IMR-90 (cell line): ENCODE measurements around the gene TCERG1L. TPM values are rescaled to one million over a fixed set of nuclear protein-coding genes. Genes with fewer than 3 reads are reported as not detected.

ENCODE experiments used
- ATAC-seq: fragments of 200-7000 bp; cut with Tn5 transposase; 2 replicates; pipeline ENCODE4 v1.9.1; 2020; ENCODE audit warnings: low read depth, mild to moderate bottlenecking, moderate library complexity
- BruUV-seq: library from RNA; stranded (reverse); fragments of 400-500 nt; replicated peaks from 2 replicates; lab custom pipeline; 2021; lab: Mats Ljungman, UMichigan
- CTCF ChIA-PET: fragments of 300-600 bp; formaldehyde crosslinking; extraction: SDS; loops from one replicate; lab custom pipeline; 2021; ENCODE audit warnings: antibody characterized with exemption; lab: Yijun Ruan, JAX
- POLR2A ChIA-PET: fragments of 300-600 bp; sonication (Branson Sonifier 250); formaldehyde crosslinking; loops from one replicate; lab custom pipeline; 2022; ENCODE audit warnings: antibody characterized with exemption; ENCODE audit not compliant: unreplicated experiment; lab: Charles Lee
- DNase-seq: peaks from one replicate; pipeline ENCODE4 v3.0.0; 2013
- H2AFZ ChIP-seq: replicated peaks from 2 replicates; pipeline ENCODE3; 2013; ENCODE audit warnings: low read length, mild to moderate bottlenecking; ENCODE audit not compliant: poor library complexity
- H2AK5ac ChIP-seq: 2 replicates; pipeline ENCODE4 v1.6.1; 2013; ENCODE audit warnings: low read depth, low read length, inconsistent platforms
- H2AK9ac ChIP-seq: replicated peaks from 2 replicates; pipeline ENCODE3; 2013; ENCODE audit warnings: mild to moderate bottlenecking, low read depth, low read length, moderate library complexity; ENCODE audit not compliant: poor library complexity
- H2BK120ac ChIP-seq: 2 replicates; pipeline ENCODE4 v1.6.1; 2013; ENCODE audit warnings: low read depth, low read length, inconsistent platforms
- H2BK15ac ChIP-seq: 3 replicates; pipeline ENCODE4 v1.6.1; 2013; ENCODE audit warnings: low read depth, low read length, inconsistent platforms
- H2BK20ac ChIP-seq: 2 replicates; pipeline ENCODE4 v1.6.1; 2013; ENCODE audit warnings: low read depth, mild to moderate bottlenecking, inconsistent platforms, low read length, moderate library complexity
- H2BK5ac ChIP-seq: 2 replicates; pipeline ENCODE4 v1.6.1; 2013; ENCODE audit warnings: mild to moderate bottlenecking, low read depth, low read length, inconsistent platforms; ENCODE audit not compliant: poor library complexity, severe bottlenecking
- H3K14ac ChIP-seq: replicated peaks from 2 replicates; pipeline ENCODE4 v1.6.1; 2013; ENCODE audit warnings: low read depth, low read length, inconsistent platforms
- H3K18ac ChIP-seq: 2 replicates; pipeline ENCODE4 v1.6.1; 2013; ENCODE audit warnings: low read depth, low read length, control low read depth
- H3K23ac ChIP-seq: 2 replicates; pipeline ENCODE4 v1.6.1; 2013; ENCODE audit warnings: low read depth, low read length, inconsistent platforms
- H3K27ac ChIP-seq: 2 replicates; pipeline ENCODE4 v1.5.1; 2013; ENCODE audit warnings: mild to moderate bottlenecking, control low read depth, low read length; ENCODE audit not compliant: insufficient read depth
- H3K27me3 ChIP-seq: 2 replicates; pipeline ENCODE4 v1.6.1; 2013; ENCODE audit warnings: low read length; ENCODE audit not compliant: control insufficient read depth, insufficient read depth
- H3K36me3 ChIP-seq: 2 replicates; pipeline ENCODE4 v1.6.1; 2013; ENCODE audit warnings: low read length, mixed read lengths; ENCODE audit not compliant: control insufficient read depth, insufficient read depth
- H3K4ac ChIP-seq: 2 replicates; pipeline ENCODE4 v1.6.1; 2013; ENCODE audit warnings: low read depth, low read length, inconsistent platforms
- H3K4me1 ChIP-seq: 2 replicates; pipeline ENCODE4 v1.6.1; 2013; ENCODE audit warnings: low read length, mixed read lengths; ENCODE audit not compliant: control insufficient read depth, insufficient read depth
- H3K4me2 ChIP-seq: 2 replicates; pipeline ENCODE4 v1.6.1; 2013; ENCODE audit warnings: low read depth, mild to moderate bottlenecking, control low read depth, low read length, moderate library complexity
- H3K4me3 ChIP-seq: 2 replicates; pipeline ENCODE4 v1.5.1; 2013; ENCODE audit warnings: low read depth, mild to moderate bottlenecking, control low read depth, low read length, moderate library complexity; ENCODE audit not compliant: insufficient read depth
- H3K56ac ChIP-seq: 2 replicates; pipeline ENCODE4 v1.6.1; 2013; ENCODE audit warnings: low read length, inconsistent platforms; ENCODE audit not compliant: insufficient read depth; ENCODE audit errors: extremely low read depth
- H3K79me1 ChIP-seq, 2 experiments: 2 replicates each; pipeline ENCODE4 v1.6.1; 2013; ENCODE audit warnings: low read length in 2 of 2, inconsistent platforms in 1 of 2, low read depth in 1 of 2
- H3K9ac ChIP-seq: 2 replicates; pipeline ENCODE4 v1.6.1; 2013; ENCODE audit warnings: low read depth, low read length, control low read depth
- H3K9me1 ChIP-seq: 2 replicates; pipeline ENCODE4 v1.6.1; 2013; ENCODE audit warnings: low read length, inconsistent platforms; ENCODE audit not compliant: insufficient read depth
- H3K9me3 ChIP-seq: 2 replicates; pipeline ENCODE4 v1.6.1; 2013; ENCODE audit warnings: low read length; ENCODE audit not compliant: control insufficient read depth, insufficient read depth
- H4K20me1 ChIP-seq: 2 replicates; pipeline ENCODE4 v1.6.1; 2013; ENCODE audit warnings: low read length, inconsistent platforms; ENCODE audit not compliant: insufficient read depth
- H4K5ac ChIP-seq: 2 replicates; pipeline ENCODE4 v1.6.1; 2013; ENCODE audit warnings: mild to moderate bottlenecking, low read depth, low read length, control low read depth
- H4K8ac ChIP-seq, 2 experiments: 2 replicates each; pipeline ENCODE4 v1.6.1; 2013; ENCODE audit warnings: low read depth in 2 of 2, low read length in 2 of 2, control low read depth in 1 of 2, inconsistent platforms in 1 of 2
- H4K91ac ChIP-seq: 2 replicates; pipeline ENCODE4 v1.6.1; 2013; ENCODE audit warnings: low read depth, low read length, inconsistent platforms; ENCODE audit not compliant: insufficient read depth
- MAFK ChIP-seq: IDR thresholded peaks from 2 replicates; pipeline ENCODE4 v1.6.1; 2012; ENCODE audit warnings: low read depth, low read length, improper control_type of control experiment
- MAZ ChIP-seq: IDR thresholded peaks from 2 replicates; pipeline ENCODE4 v1.6.1; 2012; ENCODE audit warnings: low read depth, mild to moderate bottlenecking, low read length, improper control_type of control experiment, moderate library complexity, borderline replicate concordance
- RCOR1 ChIP-seq: IDR thresholded peaks from 2 replicates; pipeline ENCODE4 v1.6.1; 2012; ENCODE audit warnings: mild to moderate bottlenecking, low read length, improper control_type of control experiment; ENCODE audit not compliant: insufficient replicate concordance
- WGBS, 2 experiments: methylation state at CpG; one replicate each; pipeline versions ENCODE4 v1.1.5 to v1.1.7; 2013; ENCODE audit warnings: missing lambda C conversion rate in 2 of 2; ENCODE audit not compliant: insufficient read length in 1 of 2; ENCODE audit errors: extremely low coverage in 2 of 2; 5-methylcytosine and 5-hydroxymethylcytosine counted together
- dilution Hi-C: fragments of 300-500 bp; cut with HindIII; formaldehyde crosslinking; loops from one replicate; pipeline ENCODE4 v1.14.3; 2018; ENCODE audit warnings: low sequenced_read_pairs; ENCODE audit not compliant: unreplicated experiment
- in situ Hi-C: fragments of 300-500 bp; cut with MboI; formaldehyde crosslinking; loops from 3 replicates; pipeline ENCODE4 v1.14.3; 2019; ENCODE audit warnings: low sequenced_read_pairs, inconsistent platforms, mixed read lengths
- intact Hi-C: fragments of 100-400 bp; cut with micrococcal nuclease; formaldehyde crosslinking; loops from 2 replicates; pipeline ENCODE4 v1.10.0; 2022
- polyA plus RNA-seq, 3 experiments: library from polyadenylated mRNA; depleted of rRNA; stranded (reverse); fragments of >200 nt; gene quantifications; 2 replicates each; pipeline ENCODE4 v1.2.3, GENCODE V29; 2012; ENCODE audit warnings: low replicate concordance in 1 of 3
- total RNA-seq: library from RNA; depleted of rRNA; stranded (reverse); fragments of >200 nt; gene quantifications from 2 replicates; pipeline ENCODE4 v1.2.3, GENCODE V29; 2012

TCERG1L gene
- total and polyA plus RNA-seq, 2 of the 4 experiments (the other 2 are of a cell fraction) = not detected

DNA sequence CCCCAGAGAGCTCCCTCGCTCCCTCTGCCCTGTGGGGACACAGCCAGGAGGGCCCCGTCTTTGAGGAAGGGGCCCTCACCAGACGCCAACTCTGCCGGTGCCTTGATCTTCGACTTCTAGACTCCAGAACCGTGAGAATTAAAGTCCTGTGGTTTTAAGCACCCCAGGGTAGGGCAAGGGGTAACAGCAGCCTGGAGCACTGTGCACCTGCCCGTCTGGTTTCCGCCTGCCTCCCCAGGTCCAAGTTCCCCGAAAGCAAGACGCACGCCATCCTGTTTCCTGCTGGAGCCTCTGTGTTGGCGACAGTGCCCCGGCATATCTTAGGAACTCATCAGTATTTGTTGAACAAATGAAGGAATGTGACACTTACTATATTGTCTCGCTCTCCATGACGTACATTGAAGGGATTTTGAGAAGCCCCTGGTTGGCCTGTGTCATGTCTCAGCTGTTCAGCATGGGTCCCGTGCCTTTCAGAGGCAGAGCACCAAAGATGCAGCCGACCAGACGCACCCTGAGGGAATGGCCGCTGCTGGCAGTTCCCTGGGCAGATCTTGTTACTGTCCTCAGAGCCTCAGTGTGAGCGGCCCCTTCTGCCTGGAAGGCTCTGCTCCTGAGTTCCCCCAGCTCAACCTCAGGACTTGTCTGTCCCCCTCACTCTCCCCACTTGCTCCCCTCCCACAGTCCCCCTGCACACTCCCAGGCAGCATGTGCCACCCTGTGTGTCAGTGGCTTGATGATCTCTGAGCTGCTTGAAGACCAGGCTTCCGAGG is 226.2 kb downstream of the TCERG1L start:
- no peak overlapping the region for H2BK120ac ChIP-seq
- H3K79me1 ChIP-seq = no peaks in the 10 kb centered on the region
- H2AK9ac ChIP-seq = no peak overlapping the region
- no peaks in the 10 kb centered on the region for H3K27me3 ChIP-seq
- H4K5ac ChIP-seq = no peak overlapping the region
- ATAC-seq (no peak), DNase-seq (no peak)
- no peak overlapping the region for H3K27ac ChIP-seq
- no peak overlapping the region for H2AK5ac ChIP-seq
- H4K8ac ChIP-seq = no peak overlapping the region
- CTCF ChIA-PET = no interaction called here
- no peak overlapping the region for H3K4ac ChIP-seq
- H2BK15ac ChIP-seq = no peak overlapping the region
- H3K9me3 ChIP-seq = peaks cover 69% of the 10 kb centered on the region
- no TSS peak for BruUV-seq
- no peak overlapping the region for H2BK20ac ChIP-seq
- H3K14ac ChIP-seq = no peak overlapping the region
- TF ChIP-seq MAFK (no peak), MAZ (no peak), RCOR1 (no peak)
- in situ Hi-C loops (no loop called here), intact Hi-C loops (no loop called here), dilution Hi-C loops (no loop called here)
- 23% methylated on average over 5 of the region's 21 CpGs; no CpG with 5 or more reads in 1 of the 2 experiments for WGBS, 2 experiments
- no peak overlapping the region for H3K18ac ChIP-seq
- H2AFZ ChIP-seq = no peak overlapping the region
- H3K36me3 ChIP-seq = no peaks in the 10 kb centered on the region
- no peak overlapping the region for H3K9ac ChIP-seq
- no peak overlapping the region for H4K91ac ChIP-seq
- POLR2A ChIA-PET = no interaction called here
- no peak overlapping the region for H3K23ac ChIP-seq
- H3K4me2 ChIP-seq = no peak overlapping the region
- no peaks in the 10 kb centered on the region for H4K20me1 ChIP-seq
- no peaks in the 10 kb centered on the region for H3K9me1 ChIP-seq
- no peak overlapping the region for H2BK5ac ChIP-seq
- H3K56ac ChIP-seq = no peak overlapping the region
- no peaks in the 10 kb centered on the region for H3K4me1 ChIP-seq
- H3K4me3 ChIP-seq = no peak overlapping the region
